H1 (cell line): ENCODE measurements around the gene NUB1. TPM values are rescaled to one million over a fixed set of nuclear protein-coding genes. Genes with fewer than 3 reads are reported as not detected.

Experiments
- CTCF ChIA-PET: fragments of 300-600 bp; sonication (Branson Sonifier 250); formaldehyde crosslinking; loops from one replicate; lab custom pipeline; 2021; ENCODE audit not compliant: partially characterized antibody; lab: Charles Lee
- POLR2A ChIA-PET: fragments of 300-600 bp; sonication (Branson Sonifier 250); formaldehyde crosslinking; loops from one replicate; lab custom pipeline; 2021; ENCODE audit warnings: inconsistent platforms; ENCODE audit not compliant: partially characterized antibody; lab: Charles Lee
- DNase-seq, 2 experiments: peaks; one replicate each; pipeline versions ENCODE4 v3.0.0 to v3.0.0-alpha.2; 2010 to 2022; ENCODE audit warnings: low spot score in 2 of 2, low read depth in 1 of 2, mixed read lengths in 1 of 2
- FAIRE-seq: peaks from 2 replicates; lab custom pipeline; 2011; peaks lifted over from hg19 to GRCh38; lab: Jason Lieb, UNC
- H2AFZ ChIP-seq: 2 replicates; pipeline ENCODE4 v1.8.1; 2012; ENCODE audit warnings: low read length, inconsistent platforms
- H2AK5ac ChIP-seq: 2 replicates; pipeline ENCODE4 v1.6.1; 2013; ENCODE audit warnings: low read depth, low read length
- H2BK120ac ChIP-seq: replicated peaks from 2 replicates; pipeline ENCODE3; 2013; ENCODE audit warnings: low read depth, low read length, inconsistent platforms
- H2BK12ac ChIP-seq: 2 replicates; pipeline ENCODE4 v1.6.1; 2013; ENCODE audit warnings: low read depth, low read length
- H2BK15ac ChIP-seq: 2 replicates; pipeline ENCODE4 v1.6.1; 2013; ENCODE audit warnings: low read length
- H2BK20ac ChIP-seq: 2 replicates; pipeline ENCODE4 v1.6.1; 2013; ENCODE audit warnings: low read length
- H2BK5ac ChIP-seq: 2 replicates; pipeline ENCODE4 v1.6.1; 2013; ENCODE audit warnings: low read depth, low read length
- H3K14ac ChIP-seq: 2 replicates; pipeline ENCODE4 v1.6.1; 2013; ENCODE audit warnings: inconsistent platforms; ENCODE audit not compliant: insufficient read length
- H3K18ac ChIP-seq: 2 replicates; pipeline ENCODE4 v1.6.1; 2013; ENCODE audit warnings: low read length; ENCODE audit errors: extremely low read depth
- H3K23ac ChIP-seq: 2 replicates; pipeline ENCODE4 v1.6.1; 2013; ENCODE audit warnings: inconsistent platforms; ENCODE audit not compliant: insufficient read length
- H3K23me2 ChIP-seq: 2 replicates; pipeline ENCODE4 v1.6.1; 2013; ENCODE audit warnings: low read depth, low read length
- H3K27ac ChIP-seq: 2 replicates; pipeline ENCODE4 v1.6.1; 2011; ENCODE audit warnings: low read depth, low read length, inconsistent platforms
- H3K27me3 ChIP-seq, 4 experiments: replicated peaks in 1 of 4; 1 replicate in 1 of 4; 2 replicates in 3 of 4; pipeline versions ENCODE4 v1.6.1 to v1.8.1; 2011 to 2013; ENCODE audit warnings: low read length in 3 of 4, mild to moderate bottlenecking in 3 of 4, inconsistent platforms in 2 of 4, mixed read lengths in 2 of 4, moderate library complexity in 1 of 4; ENCODE audit not compliant: control insufficient read depth in 3 of 4, insufficient read depth in 3 of 4; ENCODE audit errors: extremely low read depth in 1 of 4
- H3K36me3 ChIP-seq, 4 experiments: 2 replicates each; pipeline versions ENCODE4 v1.6.1 to v1.8.1; 2011 to 2013; ENCODE audit warnings: mild to moderate bottlenecking in 4 of 4, low read length in 3 of 4, moderate library complexity in 2 of 4, control low read depth in 1 of 4, inconsistent platforms in 1 of 4; ENCODE audit not compliant: insufficient read depth in 4 of 4, control insufficient read depth in 2 of 4
- H3K4ac ChIP-seq: replicated peaks from 2 replicates; pipeline ENCODE3; 2013; ENCODE audit warnings: low read length, low read depth, mixed read lengths, inconsistent platforms; ENCODE audit not compliant: insufficient read length
- H3K4me1 ChIP-seq, 4 experiments: replicated peaks in 1 of 4; 1 replicate in 1 of 4; 2 replicates in 3 of 4; pipeline versions ENCODE4 v1.6.1 to v1.8.1; 2011 to 2013; ENCODE audit warnings: low read length in 3 of 4, inconsistent platforms in 2 of 4, mixed read lengths in 1 of 4; ENCODE audit not compliant: insufficient read depth in 4 of 4, control insufficient read depth in 3 of 4
- H3K4me2 ChIP-seq, 2 experiments: 2 replicates each; pipeline versions ENCODE4 v1.6.1 to v1.8.1; 2011 to 2013; ENCODE audit warnings: low read depth in 2 of 2, low read length in 2 of 2, control low read depth in 1 of 2, inconsistent platforms in 1 of 2, mild to moderate bottlenecking in 1 of 2; ENCODE audit not compliant: insufficient read depth in 1 of 2
- H3K4me3 ChIP-seq, 4 experiments: fragments of 200-600, 300-600 bp in 1 of 4; sonication (generic), shearing (Covaris generic), sonication (Bioruptor Twin) in 1 of 4; 2 replicates each; pipeline versions ENCODE4 v1.5.1 to v1.8.1; 2011 to 2016; ENCODE audit warnings: low read length in 4 of 4, low read depth in 3 of 4, control low read depth in 2 of 4, inconsistent platforms in 2 of 4, mild to moderate bottlenecking in 2 of 4, mixed read lengths in 1 of 4, moderate library complexity in 1 of 4; ENCODE audit not compliant: insufficient read depth in 2 of 4; ENCODE audit errors: extremely low read depth in 1 of 4
- H3K56ac ChIP-seq: replicated peaks from 2 replicates; pipeline ENCODE3; 2013; ENCODE audit warnings: low read depth, mild to moderate bottlenecking, mixed read lengths, low read length, inconsistent platforms; ENCODE audit not compliant: insufficient read length
- H3K79me1 ChIP-seq: 2 replicates; pipeline ENCODE4 v1.6.1; 2013; ENCODE audit warnings: low read depth, low read length, control low read depth
- H3K79me2 ChIP-seq, 2 experiments: 2 replicates each; pipeline versions ENCODE4 v1.6.1 to v1.8.1; 2012 to 2013; ENCODE audit warnings: low read length in 2 of 2, mild to moderate bottlenecking in 2 of 2, inconsistent platforms in 1 of 2; ENCODE audit not compliant: insufficient read depth in 2 of 2, control insufficient read depth in 1 of 2
- H3K9ac ChIP-seq, 4 experiments: replicated peaks in 1 of 4; 1 replicate in 1 of 4; 2 replicates in 3 of 4; pipeline versions ENCODE4 v1.6.1 to v1.8.1; 2011 to 2013; ENCODE audit warnings: low read depth in 3 of 4, low read length in 3 of 4, control low read depth in 2 of 4, mild to moderate bottlenecking in 2 of 4, moderate library complexity in 2 of 4, inconsistent platforms in 1 of 4; ENCODE audit errors: extremely low read depth in 1 of 4
- H3K9me3 ChIP-seq, 2 experiments: 2 replicates each; pipeline versions ENCODE4 v1.6.1 to v1.8.1; 2012 to 2013; ENCODE audit warnings: mild to moderate bottlenecking in 2 of 2, moderate library complexity in 2 of 2, control low read depth in 1 of 2, inconsistent platforms in 1 of 2, low read depth in 1 of 2, low read length in 1 of 2, mixed read lengths in 1 of 2; ENCODE audit not compliant: insufficient read depth in 2 of 2
- H4K20me1 ChIP-seq, 2 experiments: replicated peaks in 1 of 2; 2 replicates each; pipeline versions ENCODE3 to v1.8.1; 2011 to 2013; ENCODE audit warnings: inconsistent platforms in 2 of 2, low read length in 2 of 2, mild to moderate bottlenecking in 1 of 2; ENCODE audit not compliant: insufficient read depth in 2 of 2, control insufficient read depth in 1 of 2
- H4K5ac ChIP-seq: 2 replicates; pipeline ENCODE4 v1.6.1; 2013; ENCODE audit warnings: low read length, low read depth, mixed read lengths, inconsistent platforms; ENCODE audit not compliant: insufficient read length
- H4K8ac ChIP-seq: 2 replicates; pipeline ENCODE4 v1.8.0; 2013; ENCODE audit warnings: mild to moderate bottlenecking, moderate library complexity, low read length, inconsistent platforms; ENCODE audit not compliant: insufficient read depth; ENCODE audit errors: extremely low read depth
- H4K91ac ChIP-seq: replicated peaks from 2 replicates; pipeline ENCODE3; 2013; ENCODE audit warnings: low read length, mixed read lengths, inconsistent platforms; ENCODE audit not compliant: insufficient read length
- EZH2 ChIP-seq: fragments of 200-600 bp; sonication (generic); IDR thresholded peaks from 2 replicates; pipeline ENCODE4 v1.7.1; 2012; ENCODE audit warnings: low read depth, mild to moderate bottlenecking, moderate library complexity, low read length, inconsistent platforms; ENCODE audit not compliant: severe bottlenecking
- NANOG ChIP-seq: IDR thresholded peaks from 2 replicates; pipeline ENCODE4 v1.6.1; 2011; ENCODE audit warnings: low read length, low read depth, mild to moderate bottlenecking, inconsistent platforms; ENCODE audit not compliant: insufficient read depth, poor library complexity, severe bottlenecking
- NRF1 ChIP-seq: IDR thresholded peaks from 2 replicates; pipeline ENCODE4 v1.6.1; 2011; ENCODE audit warnings: mild to moderate bottlenecking, low read depth, low read length, improper control_type of control experiment
- SIN3A ChIP-seq, 2 experiments: IDR thresholded peaks in 1 of 2; conservative IDR thresholded peaks in 1 of 2; 2 replicates each; pipeline ENCODE4 v1.6.1; 2011 to 2012; ENCODE audit warnings: low read length in 2 of 2, improper control_type of control experiment in 1 of 2, low read depth in 1 of 2, mild to moderate bottlenecking in 1 of 2
- SRF ChIP-seq: IDR thresholded peaks from 2 replicates; pipeline ENCODE4 v1.6.1; 2011; ENCODE audit warnings: mild to moderate bottlenecking, low read depth, low read length, moderate library complexity
- USF2 ChIP-seq: IDR thresholded peaks from 2 replicates; pipeline ENCODE4 v1.6.1; 2011; ENCODE audit warnings: low read length, improper control_type of control experiment
- WGBS, 2 experiments: shearing (Covaris generic) in 1 of 2; methylation state at CpG; one replicate each; pipeline versions ENCODE4 v1.1.6 to v1.1.7; 2013 to 2015; ENCODE audit warnings: low lambda C conversion rate in 2 of 2, mixed read lengths in 2 of 2, inconsistent platforms in 1 of 2, low coverage in 1 of 2, missing lambda C conversion rate in 1 of 2; ENCODE audit not compliant: insufficient replicate concordance in 2 of 2, insufficient coverage in 1 of 2, insufficient read length in 1 of 2; ENCODE audit errors: extremely low coverage in 1 of 2, missing lambda C conversion rate in 1 of 2; 5-methylcytosine and 5-hydroxymethylcytosine counted together
- polyA plus RNA-seq, 7 experiments: library from polyadenylated mRNA; depleted of rRNA in 3 of 7; stranded (reverse) in 5 of 7; unstranded in 2 of 7; fragments of >200 nt in 5 of 7; fragments of 200-250 nt in 2 of 7; gene quantifications; 1 replicate in 5 of 7; 2 replicates in 1 of 7; 4 replicates in 1 of 7; pipeline versions ENCODE4 v1.2.1 to v1.2.3, GENCODE V29; 2011 to 2013; ENCODE audit warnings: missing spikeins in 2 of 7, mixed read lengths in 2 of 7
- total RNA-seq: library from RNA; stranded (reverse); fragmentation: NEBNext Ultra II Directional; extraction: Animal tissue kit (Norgen Biotek cat#: 25700); gene quantifications from 2 replicates; pipeline ENCODE4 v1.2.1, GENCODE V29; 2021

Gene NUB1
- total and polyA plus RNA-seq, 2 of the 8 experiments (the other 6 are each of a cell fraction or from before 2014, with no cell fraction given), result 22.1 to 43.5 TPM

GRCh38 chr7:151387161-151388006, 45.8 kb downstream of the NUB1 start:
- H2BK5ac ChIP-seq, result no peak overlapping the region
- H3K79me2 ChIP-seq, result no peaks in the 10 kb centered on the region
- no peak overlapping the region for H4K5ac ChIP-seq
- no peak overlapping the region for H2BK12ac ChIP-seq
- no peaks in the 10 kb centered on the region for H3K36me3 ChIP-seq
- ChIA-PET POLR2A (no interaction called here), CTCF (interaction anchor here (0.7 to 3.0 kb wide), 6 partner anchors 12 to 62 kb away, joined by 3 to 15 read pairs (median 3); no protein-coding TSS in a partner anchor)
- 87% methylated on average over 19 of the region's 24 CpGs; no CpG with 5 or more reads in 1 of the 2 experiments for WGBS, 2 experiments
- no peaks in the 10 kb centered on the region for H4K20me1 ChIP-seq
- H3K27ac ChIP-seq, result no peak overlapping the region
- H3K4me2 ChIP-seq, result no peak overlapping the region
- H3K23me2 ChIP-seq, result no peaks in the 10 kb centered on the region; the same call in 1 of the 2 replicates
- H2AFZ ChIP-seq, result no peak overlapping the region
- H3K79me1 ChIP-seq, result no peaks in the 10 kb centered on the region
- H3K23ac ChIP-seq, result no peak overlapping the region
- H3K18ac ChIP-seq, result no peak overlapping the region
- no peak overlapping the region for H2BK20ac ChIP-seq
- DNase-seq (no peak), FAIRE-seq (no peak)
- no peak overlapping the region for H3K4me3 ChIP-seq
- H3K4me1 ChIP-seq, result peaks cover 0 to 6% (median under 1%) of the 10 kb centered on the region in 4 experiments; a peak in 4 of 7 replicates
- no peak overlapping the region for H3K56ac ChIP-seq
- no peak overlapping the region for H3K14ac ChIP-seq
- no peak overlapping the region for H3K4ac ChIP-seq
- no peaks in the 10 kb centered on the region for H3K9me3 ChIP-seq
- H2AK5ac ChIP-seq, result no peak overlapping the region
- H2BK15ac ChIP-seq, result no peak overlapping the region
- no peak overlapping the region for H4K8ac ChIP-seq
- no peak for TF ChIP-seq SIN3A (conservative IDR thresholded peaks at IDR 0.05 in 1 of 2, IDR thresholded peaks at IDR 0.05 in 1 of 2; ENCODE audit: low read depth in 1 of 2, low read length in 2 of 2)
- TF ChIP-seq SRF, result no peak
- no peak for TF ChIP-seq NRF1
- TF ChIP-seq EZH2, result no peak
- no peak for TF ChIP-seq USF2
- TF ChIP-seq NANOG, result no peak
- H2BK120ac ChIP-seq, result no peak overlapping the region
- no peak overlapping the region for H3K9ac ChIP-seq
- H4K91ac ChIP-seq, result no peak overlapping the region
- peaks cover 5 to 18% (median 13%) of the 10 kb centered on the region in 4 experiments for H3K27me3 ChIP-seq
